Smooth muscle cell of the brain vasculature (primary cell): ENCODE data around the gene SIK3.
A peak's percentile ranks its signal among the peaks of the same experiment; 100 is the strongest.

ENCODE experiments used
- DNase-seq: peaks from one replicate; pipeline ENCODE4 v3.0.0-alpha.2; 2012; ENCODE audit warnings: low read depth, low spot score

The SIK3 gene

GRCh38 chr11:116868066-116868465 is 230.2 kb downstream of the SIK3 start:
- DNase-seq: no peak

DNA sequence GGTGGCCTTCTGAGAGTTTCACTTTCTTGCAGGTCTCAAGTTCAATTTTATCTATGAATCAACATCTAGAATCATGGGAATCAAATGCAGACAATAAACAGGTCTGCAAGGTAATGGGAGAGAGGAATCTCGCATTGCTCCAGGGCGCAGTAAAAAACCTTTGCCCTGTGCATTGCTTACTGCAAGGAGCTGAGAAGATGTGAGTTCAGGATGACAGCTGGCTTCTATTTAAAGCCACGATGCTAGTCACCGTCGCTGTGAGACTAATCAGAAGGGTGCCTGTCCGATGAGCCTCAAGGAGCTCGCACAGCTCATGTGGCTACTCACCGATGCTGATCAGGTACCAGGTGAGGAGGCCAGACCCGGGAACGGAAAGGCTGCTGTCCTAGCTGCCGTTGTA is 230.6 kb downstream of the SIK3 start:
- no peak for DNase-seq

DNA sequence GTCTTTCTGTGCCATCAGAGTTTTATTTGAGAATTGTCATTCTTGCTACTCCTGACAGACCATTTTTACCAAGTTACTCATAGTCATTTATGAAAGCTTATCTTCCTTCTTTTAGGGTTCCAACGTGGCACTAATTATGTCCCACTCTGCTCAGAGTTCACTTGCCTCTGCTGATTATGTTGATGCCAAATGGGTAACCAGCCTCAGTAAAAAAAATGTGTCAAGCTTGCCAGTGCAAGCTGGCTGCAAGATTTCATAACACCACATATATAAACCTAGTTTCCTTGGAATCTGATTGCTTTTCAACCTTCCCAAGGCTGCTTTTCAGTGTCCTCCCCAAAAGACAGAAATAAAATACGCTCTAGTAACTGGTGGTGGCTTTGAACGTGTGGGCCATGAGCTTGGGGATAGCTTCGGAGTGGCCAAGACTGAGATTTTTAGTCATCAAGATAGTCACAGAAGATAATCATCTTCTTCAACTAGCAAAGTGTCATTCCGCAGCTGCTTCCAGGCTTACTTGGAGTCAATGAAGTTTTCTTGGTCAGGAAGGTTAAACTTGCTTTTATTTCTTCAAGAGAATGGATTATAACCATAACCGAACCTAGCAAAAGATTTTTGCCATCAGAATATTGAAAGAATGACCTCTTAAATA is 231.3 kb downstream of the SIK3 start:
- no peak for DNase-seq

GRCh38 chr11:116865696-116866095 is 232.5 kb downstream of the SIK3 start:
- DNase-seq: no peak

GRCh38 chr11:116864531-116864930 is 233.7 kb downstream of the SIK3 start:
- DNase-seq: no peak

DNA sequence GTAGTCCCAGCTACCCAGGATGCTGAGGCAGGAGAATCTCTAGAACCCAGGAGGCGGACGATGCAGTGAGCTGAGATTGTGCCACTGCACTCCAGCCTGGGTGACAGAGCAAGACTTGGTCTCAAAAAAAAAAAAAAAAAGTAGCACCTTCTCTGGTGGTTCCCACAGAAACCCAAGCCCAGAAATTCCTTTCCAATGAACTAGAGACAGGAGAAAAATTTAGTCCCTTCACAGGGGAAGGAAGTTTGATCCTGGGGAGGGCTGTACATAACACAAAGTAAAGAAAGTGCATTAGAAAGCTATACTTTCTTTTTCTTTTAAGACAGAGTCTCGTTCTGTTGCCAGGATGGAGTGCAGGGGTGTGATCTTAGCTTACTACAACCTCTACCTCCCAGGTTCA is 235.3 kb downstream of the SIK3 start:
- no peak for DNase-seq

DNA sequence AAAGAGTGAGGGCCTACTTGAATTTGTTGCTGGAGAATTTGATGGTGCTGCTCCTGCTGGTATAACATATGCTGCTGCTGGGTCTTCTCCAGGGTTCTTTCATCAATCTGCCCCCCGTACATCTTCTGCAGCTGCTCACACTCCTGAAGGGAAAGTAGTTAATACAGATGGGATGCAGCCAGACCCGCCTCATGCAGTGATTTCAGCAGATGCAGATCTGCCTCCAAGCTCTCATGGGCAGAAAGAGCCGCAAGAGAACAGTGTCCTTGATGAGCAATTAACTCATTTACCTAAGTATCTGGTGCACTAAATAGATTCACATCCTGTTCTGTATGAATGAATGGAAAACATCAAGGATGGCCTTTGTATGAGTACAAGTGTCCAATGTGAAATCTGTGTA is 236.0 kb downstream of the SIK3 start:
- no peak for DNase-seq

DNA sequence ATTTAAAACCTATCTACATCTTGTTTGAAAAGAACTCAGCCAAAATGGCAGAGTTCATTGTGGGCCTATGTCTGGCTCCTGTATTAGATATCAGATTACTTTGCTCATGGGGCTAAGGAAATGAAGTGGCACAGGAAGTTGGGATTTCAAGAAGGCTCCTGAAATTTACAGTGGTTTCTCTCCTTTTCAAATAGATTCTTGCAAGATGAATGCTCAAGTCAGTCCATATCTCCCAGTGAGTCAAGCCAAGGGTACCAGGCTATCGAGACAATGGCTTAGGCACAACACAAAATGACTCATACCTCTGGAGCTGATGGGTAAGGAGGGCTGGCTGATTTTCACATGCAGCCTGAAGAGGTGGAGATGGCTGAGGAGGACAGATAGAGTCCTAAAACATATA is 236.7 kb downstream of the SIK3 start:
- DNase-seq: no peak

- no peak for DNase-seq
Observed at GRCh38 chr11:116860303-116860702, 237.9 kb downstream of the SIK3 start.

DNA sequence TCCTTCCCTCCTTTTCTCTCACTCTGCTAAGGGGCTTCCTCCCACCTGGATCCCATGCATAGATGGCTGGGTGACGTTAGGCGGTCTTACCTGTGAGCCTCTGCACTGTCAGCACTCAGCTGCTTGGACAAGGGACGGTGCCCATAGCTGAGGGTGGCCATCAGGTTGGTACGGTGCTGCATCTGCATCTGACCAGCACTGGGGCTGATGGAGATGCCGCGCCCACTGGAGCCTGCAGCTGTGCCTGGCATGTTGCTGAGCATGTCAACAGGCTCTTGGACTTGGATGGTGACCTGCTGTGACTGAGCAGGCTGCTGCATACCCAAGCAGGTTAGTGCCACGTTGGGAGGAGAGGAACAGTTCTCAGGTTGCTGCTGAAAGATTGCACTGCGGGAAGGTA is 239.1 kb downstream of the SIK3 start:
- DNase-seq: no peak

DNA sequence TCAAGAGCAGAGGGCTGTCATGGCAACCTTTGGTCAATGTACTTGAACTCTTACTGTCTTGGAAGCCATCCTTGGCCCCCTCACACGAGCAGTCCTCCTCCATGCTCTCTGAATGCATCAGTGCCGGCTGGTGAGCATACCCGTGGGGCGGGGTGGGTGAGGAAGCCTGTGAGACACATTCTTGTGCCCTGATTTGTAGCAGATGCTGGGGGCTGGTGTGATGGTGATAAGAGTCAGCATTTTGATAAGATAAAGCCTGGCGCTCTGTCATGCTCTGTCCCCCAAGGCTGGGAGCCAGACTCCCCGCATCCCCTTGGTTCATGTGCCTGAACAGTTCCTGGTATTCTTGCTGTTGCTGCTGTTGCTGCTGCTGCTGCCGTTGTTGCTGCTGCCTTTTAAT is 240.3 kb downstream of the SIK3 start:
- DNase-seq: no peak

DNA sequence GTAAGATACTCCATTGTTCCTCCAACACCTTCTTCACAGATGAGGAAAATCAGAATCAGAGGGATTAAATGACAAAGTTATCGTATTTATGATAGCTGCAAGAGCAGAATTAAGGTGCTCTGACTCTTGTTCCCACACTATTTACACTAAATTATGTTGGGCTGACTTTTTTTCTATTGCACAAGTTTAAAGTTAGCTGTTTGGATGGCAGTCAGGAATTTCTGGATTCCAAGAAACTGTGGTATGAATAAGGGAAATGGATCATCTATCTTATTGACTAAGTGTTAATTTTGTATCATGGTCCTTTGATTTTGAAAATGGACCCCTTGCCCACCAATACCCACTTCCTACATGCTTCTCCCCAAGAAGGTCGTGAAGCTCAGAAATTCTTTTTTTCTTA is 240.9 kb downstream of the SIK3 start:
- DNase-seq: no peak

DNA sequence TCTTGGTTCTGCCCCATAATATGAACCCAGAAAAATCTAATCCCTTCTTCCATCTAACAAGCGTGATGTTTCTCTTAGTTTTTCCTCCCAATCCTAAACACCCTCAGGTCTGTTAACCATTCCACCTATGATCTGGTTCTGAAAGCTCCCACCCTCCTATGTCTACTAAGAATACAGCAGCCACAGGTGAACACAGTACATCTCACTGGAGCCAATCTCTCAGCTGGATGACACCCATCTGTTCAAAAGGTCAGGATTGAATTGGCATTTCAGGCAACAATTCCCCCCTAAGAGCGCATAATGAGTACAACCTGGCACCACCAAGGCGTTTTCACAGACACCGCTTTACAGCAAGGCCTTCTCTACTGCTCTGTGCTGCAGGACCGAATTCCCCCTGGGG is 241.8 kb downstream of the SIK3 start:
- no peak for DNase-seq

- no peak for DNase-seq
Observed at GRCh38 chr11:116855413-116855812, 242.8 kb downstream of the SIK3 start.

- DNase-seq: peak; percentile 32
Observed at GRCh38 chr11:116853461-116854073, 244.7 kb downstream of the SIK3 start.

GRCh38 chr11:116852261-116853031 is 245.8 kb downstream of the SIK3 start:
- DNase-seq: no peak

GRCh38 chr11:116851626-116852025 is 246.6 kb downstream of the SIK3 start:
- no peak for DNase-seq

GRCh38 chr11:116849486-116849885 is 248.7 kb downstream of the SIK3 start:
- no peak for DNase-seq

DNA sequence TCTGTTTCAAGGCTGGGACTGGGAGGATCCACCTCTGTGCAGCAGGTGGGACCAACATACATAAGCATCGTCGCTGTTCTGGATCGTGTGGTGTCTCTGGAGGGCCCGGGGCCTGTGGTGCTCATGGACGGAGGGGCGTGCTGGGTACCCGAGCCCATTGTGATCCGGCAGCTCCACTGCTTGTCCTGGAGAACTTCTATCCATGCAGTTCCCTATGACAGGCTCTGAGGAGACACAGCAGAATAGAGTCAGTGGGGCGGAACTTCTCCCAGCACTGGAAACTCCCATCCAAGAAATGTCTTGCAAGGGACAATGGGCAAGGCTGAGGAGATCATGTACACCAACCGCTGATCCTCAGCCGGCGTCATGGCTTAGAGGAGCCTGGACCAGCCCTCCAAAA is 249.2 kb downstream of the SIK3 start:
- DNase-seq: no peak

DNA sequence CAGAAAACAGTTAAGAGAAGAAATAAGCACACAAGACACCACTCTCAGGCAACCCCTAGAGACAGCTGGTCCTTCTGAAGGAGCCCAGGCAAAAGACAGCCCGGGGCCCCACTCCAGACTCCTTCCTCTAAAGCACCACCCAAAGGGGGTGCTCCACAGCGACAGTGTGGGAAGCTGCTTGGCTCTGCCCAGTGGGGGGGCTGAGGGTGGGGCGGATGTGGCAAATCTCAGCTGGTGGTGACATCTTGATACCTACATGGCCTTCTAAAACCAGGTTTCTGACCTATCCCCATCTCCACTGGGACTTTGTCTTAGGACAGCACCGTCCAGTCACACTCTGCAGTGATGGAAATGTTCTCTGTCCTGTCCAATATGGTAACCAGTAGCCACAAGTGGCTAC is 250.6 kb downstream of the SIK3 start:
- no peak for DNase-seq

GRCh38 chr11:116844722-116845121 is 253.5 kb downstream of the SIK3 start:
- no peak for DNase-seq

DNA sequence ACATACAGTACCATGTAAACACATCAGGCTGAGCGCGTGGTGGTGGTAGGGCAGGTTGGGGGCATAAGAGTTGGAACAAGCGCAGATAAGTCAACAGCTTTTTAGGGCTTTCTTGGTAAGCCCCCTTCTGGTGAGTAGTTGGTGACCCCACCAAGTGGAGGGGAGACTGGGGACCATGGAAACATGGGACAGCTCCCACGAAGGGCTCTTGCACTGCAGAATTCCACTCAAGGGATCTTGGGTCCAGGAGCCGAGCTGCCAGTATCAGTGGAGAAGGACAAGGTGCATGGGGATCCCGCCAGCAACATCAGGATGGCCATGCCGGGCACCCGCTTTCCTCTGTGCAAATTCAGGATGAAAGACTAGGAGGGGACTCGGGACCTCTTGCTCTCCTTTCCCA is 254.6 kb downstream of the SIK3 start:
- DNase-seq: no peak

GRCh38 chr11:116842909-116843308 is 255.3 kb downstream of the SIK3 start:
- no peak for DNase-seq
